IMR-90 (cell line): ENCODE measurements around the gene SEL1L. TPM values are rescaled to one million over a fixed set of nuclear protein-coding genes. Genes with fewer than 3 reads are reported as not detected.

Source experiments
- ATAC-seq: fragments of 200-7000 bp; cut with Tn5 transposase; 2 replicates; pipeline ENCODE4 v1.9.1; 2020; ENCODE audit warnings: low read depth, mild to moderate bottlenecking, moderate library complexity
- BruUV-seq: library from RNA; stranded (reverse); fragments of 400-500 nt; replicated peaks from 2 replicates; lab custom pipeline; 2021; lab: Mats Ljungman, UMichigan
- CTCF ChIA-PET: fragments of 300-600 bp; formaldehyde crosslinking; extraction: SDS; loops from one replicate; lab custom pipeline; 2021; ENCODE audit warnings: antibody characterized with exemption; lab: Yijun Ruan, JAX
- POLR2A ChIA-PET: fragments of 300-600 bp; sonication (Branson Sonifier 250); formaldehyde crosslinking; loops from one replicate; lab custom pipeline; 2022; ENCODE audit warnings: antibody characterized with exemption; ENCODE audit not compliant: unreplicated experiment; lab: Charles Lee
- DNase-seq: peaks from one replicate; pipeline ENCODE4 v3.0.0; 2013
- H2AFZ ChIP-seq: replicated peaks from 2 replicates; pipeline ENCODE3; 2013; ENCODE audit warnings: low read length, mild to moderate bottlenecking; ENCODE audit not compliant: poor library complexity
- H2AK5ac ChIP-seq: 2 replicates; pipeline ENCODE4 v1.6.1; 2013; ENCODE audit warnings: low read depth, low read length, inconsistent platforms
- H2AK9ac ChIP-seq: replicated peaks from 2 replicates; pipeline ENCODE3; 2013; ENCODE audit warnings: mild to moderate bottlenecking, low read depth, low read length, moderate library complexity; ENCODE audit not compliant: poor library complexity
- H2BK120ac ChIP-seq: 2 replicates; pipeline ENCODE4 v1.6.1; 2013; ENCODE audit warnings: low read depth, low read length, inconsistent platforms
- H2BK15ac ChIP-seq: 3 replicates; pipeline ENCODE4 v1.6.1; 2013; ENCODE audit warnings: low read depth, low read length, inconsistent platforms
- H2BK20ac ChIP-seq: 2 replicates; pipeline ENCODE4 v1.6.1; 2013; ENCODE audit warnings: low read depth, mild to moderate bottlenecking, inconsistent platforms, low read length, moderate library complexity
- H2BK5ac ChIP-seq: 2 replicates; pipeline ENCODE4 v1.6.1; 2013; ENCODE audit warnings: mild to moderate bottlenecking, low read depth, low read length, inconsistent platforms; ENCODE audit not compliant: poor library complexity, severe bottlenecking
- H3K14ac ChIP-seq: replicated peaks from 2 replicates; pipeline ENCODE4 v1.6.1; 2013; ENCODE audit warnings: low read depth, low read length, inconsistent platforms
- H3K18ac ChIP-seq: 2 replicates; pipeline ENCODE4 v1.6.1; 2013; ENCODE audit warnings: low read depth, low read length, control low read depth
- H3K23ac ChIP-seq: 2 replicates; pipeline ENCODE4 v1.6.1; 2013; ENCODE audit warnings: low read depth, low read length, inconsistent platforms
- H3K27ac ChIP-seq: 2 replicates; pipeline ENCODE4 v1.5.1; 2013; ENCODE audit warnings: mild to moderate bottlenecking, control low read depth, low read length; ENCODE audit not compliant: insufficient read depth
- H3K27me3 ChIP-seq: 2 replicates; pipeline ENCODE4 v1.6.1; 2013; ENCODE audit warnings: low read length; ENCODE audit not compliant: control insufficient read depth, insufficient read depth
- H3K36me3 ChIP-seq: 2 replicates; pipeline ENCODE4 v1.6.1; 2013; ENCODE audit warnings: low read length, mixed read lengths; ENCODE audit not compliant: control insufficient read depth, insufficient read depth
- H3K4ac ChIP-seq: 2 replicates; pipeline ENCODE4 v1.6.1; 2013; ENCODE audit warnings: low read depth, low read length, inconsistent platforms
- H3K4me1 ChIP-seq: 2 replicates; pipeline ENCODE4 v1.6.1; 2013; ENCODE audit warnings: low read length, mixed read lengths; ENCODE audit not compliant: control insufficient read depth, insufficient read depth
- H3K4me2 ChIP-seq: 2 replicates; pipeline ENCODE4 v1.6.1; 2013; ENCODE audit warnings: low read depth, mild to moderate bottlenecking, control low read depth, low read length, moderate library complexity
- H3K4me3 ChIP-seq: 2 replicates; pipeline ENCODE4 v1.5.1; 2013; ENCODE audit warnings: low read depth, mild to moderate bottlenecking, control low read depth, low read length, moderate library complexity; ENCODE audit not compliant: insufficient read depth
- H3K56ac ChIP-seq: 2 replicates; pipeline ENCODE4 v1.6.1; 2013; ENCODE audit warnings: low read length, inconsistent platforms; ENCODE audit not compliant: insufficient read depth; ENCODE audit errors: extremely low read depth
- H3K79me1 ChIP-seq, 2 experiments: 2 replicates each; pipeline ENCODE4 v1.6.1; 2013; ENCODE audit warnings: low read length in 2 of 2, inconsistent platforms in 1 of 2, low read depth in 1 of 2
- H3K9ac ChIP-seq: 2 replicates; pipeline ENCODE4 v1.6.1; 2013; ENCODE audit warnings: low read depth, low read length, control low read depth
- H3K9me1 ChIP-seq: 2 replicates; pipeline ENCODE4 v1.6.1; 2013; ENCODE audit warnings: low read length, inconsistent platforms; ENCODE audit not compliant: insufficient read depth
- H3K9me3 ChIP-seq: 2 replicates; pipeline ENCODE4 v1.6.1; 2013; ENCODE audit warnings: low read length; ENCODE audit not compliant: control insufficient read depth, insufficient read depth
- H4K20me1 ChIP-seq: 2 replicates; pipeline ENCODE4 v1.6.1; 2013; ENCODE audit warnings: low read length, inconsistent platforms; ENCODE audit not compliant: insufficient read depth
- H4K5ac ChIP-seq: 2 replicates; pipeline ENCODE4 v1.6.1; 2013; ENCODE audit warnings: mild to moderate bottlenecking, low read depth, low read length, control low read depth
- H4K8ac ChIP-seq, 2 experiments: 2 replicates each; pipeline ENCODE4 v1.6.1; 2013; ENCODE audit warnings: low read depth in 2 of 2, low read length in 2 of 2, control low read depth in 1 of 2, inconsistent platforms in 1 of 2
- H4K91ac ChIP-seq: 2 replicates; pipeline ENCODE4 v1.6.1; 2013; ENCODE audit warnings: low read depth, low read length, inconsistent platforms; ENCODE audit not compliant: insufficient read depth
- BHLHE40 ChIP-seq: fragments of 150-350 bp; IDR thresholded peaks from 2 replicates; pipeline ENCODE4 v1.6.1; 2016; ENCODE audit warnings: mild to moderate bottlenecking, low read depth, low read length
- MXI1 ChIP-seq: IDR thresholded peaks from 2 replicates; pipeline ENCODE4 v1.6.1; 2012; ENCODE audit warnings: low read depth, mild to moderate bottlenecking, low read length, moderate library complexity, borderline replicate concordance
- WGBS, 2 experiments: methylation state at CpG; one replicate each; pipeline versions ENCODE4 v1.1.5 to v1.1.7; 2013; ENCODE audit warnings: missing lambda C conversion rate in 2 of 2; ENCODE audit not compliant: insufficient read length in 1 of 2; ENCODE audit errors: extremely low coverage in 2 of 2; 5-methylcytosine and 5-hydroxymethylcytosine counted together
- dilution Hi-C: fragments of 300-500 bp; cut with HindIII; formaldehyde crosslinking; loops from one replicate; pipeline ENCODE4 v1.14.3; 2018; ENCODE audit warnings: low sequenced_read_pairs; ENCODE audit not compliant: unreplicated experiment
- in situ Hi-C: fragments of 300-500 bp; cut with MboI; formaldehyde crosslinking; loops from 3 replicates; pipeline ENCODE4 v1.14.3; 2019; ENCODE audit warnings: low sequenced_read_pairs, inconsistent platforms, mixed read lengths
- intact Hi-C: fragments of 100-400 bp; cut with micrococcal nuclease; formaldehyde crosslinking; loops from 2 replicates; pipeline ENCODE4 v1.10.0; 2022
- polyA plus RNA-seq, 3 experiments: library from polyadenylated mRNA; depleted of rRNA; stranded (reverse); fragments of >200 nt; gene quantifications; 2 replicates each; pipeline ENCODE4 v1.2.3, GENCODE V29; 2012; ENCODE audit warnings: low replicate concordance in 1 of 3
- total RNA-seq: library from RNA; depleted of rRNA; stranded (reverse); fragments of >200 nt; gene quantifications from 2 replicates; pipeline ENCODE4 v1.2.3, GENCODE V29; 2012

The SEL1L gene
- total and polyA plus RNA-seq, 2 of the 4 experiments (the other 2 are of a cell fraction) = 21.0 to 62.4 TPM

- H4K5ac ChIP-seq = no peak overlapping the region
- no peak overlapping the region for H3K14ac ChIP-seq
- ATAC-seq (no peak; the same call in 1 of the 2 replicates), DNase-seq (no peak)
- no peak overlapping the region for H2AK5ac ChIP-seq
- no peaks in the 10 kb centered on the region for H3K9me3 ChIP-seq
- no peak overlapping the region for H2AFZ ChIP-seq
- H3K23ac ChIP-seq = no peak overlapping the region
- H3K36me3 ChIP-seq = no peaks in the 10 kb centered on the region
- no TSS peak for BruUV-seq
- TF ChIP-seq BHLHE40 (no peak), MXI1 (no peak)
- no peak overlapping the region for H2BK5ac ChIP-seq
- H4K8ac ChIP-seq = no peak overlapping the region
- H4K20me1 ChIP-seq = no peaks in the 10 kb centered on the region
- H2AK9ac ChIP-seq = no peak overlapping the region
- H2BK15ac ChIP-seq = no peak overlapping the region
- no peaks in the 10 kb centered on the region for H3K79me1 ChIP-seq
- H2BK20ac ChIP-seq = no peak overlapping the region
- no peak overlapping the region for H3K4me3 ChIP-seq
- no peaks in the 10 kb centered on the region for H3K4me1 ChIP-seq
- POLR2A ChIA-PET = no interaction called here
- H3K9ac ChIP-seq = no peak overlapping the region
- peaks cover 12% of the 10 kb centered on the region for H3K27me3 ChIP-seq
- dilution Hi-C loops (no loop called here), intact Hi-C loops (no loop called here), in situ Hi-C loops (loop anchor here (5.0 kb wide), 1 partner anchor 178 kb away; no protein-coding TSS in a partner anchor)
- CTCF ChIA-PET = interaction anchor here (1.0 kb wide), 1 partner anchor 15 kb away, joined by 3 read pairs; no protein-coding TSS in a partner anchor
- no peak overlapping the region for H3K4ac ChIP-seq
- H3K4me2 ChIP-seq = no peak overlapping the region
- H4K91ac ChIP-seq = no peak overlapping the region
- no peak overlapping the region for H2BK120ac ChIP-seq
- H3K56ac ChIP-seq = no peak overlapping the region
- H3K9me1 ChIP-seq = no peaks in the 10 kb centered on the region
- no peak overlapping the region for H3K27ac ChIP-seq
- H3K18ac ChIP-seq = no peak overlapping the region
- no CpG with 5 or more reads among the region's 10 CpGs for WGBS, 2 experiments
Observed at GRCh38 chr14:81450100-81450531, 83.5 kb downstream of the SEL1L start.
